Body of pancreas (tissue), 4 donors: ENCODE results near the gene LARP1.

Source experiments
- POLR2A ChIP-seq, 3 donors: fragments of 450-650 bp; IDR thresholded peaks; one replicate each; pipeline ENCODE4 v1.6.1; 2016; ENCODE audit warnings: antibody characterized with exemption in 3 of 3, mild to moderate bottlenecking in 2 of 3
- TF ChIP-seq, protein P1 (sequence below), 7 experiments: fragments of 450-650 bp in 4 of 7; fragments of 200-600 bp in 3 of 7; sonication (generic) in 3 of 7; IDR thresholded peaks; one replicate each; pipeline ENCODE4 v1.5.1; 2016 to 2019; ENCODE audit warnings: antibody characterized with exemption in 7 of 7

DNA sequence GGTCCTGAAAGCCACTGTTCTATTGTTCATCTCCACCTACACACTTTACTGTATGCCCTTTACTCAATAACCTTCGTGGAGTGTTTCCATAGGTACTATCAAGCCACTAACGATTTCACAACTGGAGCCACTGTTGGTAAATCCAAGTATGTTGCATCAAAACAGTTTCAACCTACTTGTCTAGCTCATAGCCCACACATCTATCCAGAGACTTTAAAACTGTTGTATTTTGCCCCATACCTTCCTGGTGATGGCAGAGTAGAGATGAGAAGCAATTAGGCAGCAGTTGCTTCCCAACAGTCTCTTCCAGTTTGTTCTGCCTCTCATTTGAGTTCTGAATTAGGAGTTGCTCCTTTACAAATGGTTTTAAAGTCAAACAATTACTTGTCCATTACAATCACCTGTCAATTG lies 94.6 kb downstream of the LARP1 start:
- TF ChIP-seq, protein P1, sequence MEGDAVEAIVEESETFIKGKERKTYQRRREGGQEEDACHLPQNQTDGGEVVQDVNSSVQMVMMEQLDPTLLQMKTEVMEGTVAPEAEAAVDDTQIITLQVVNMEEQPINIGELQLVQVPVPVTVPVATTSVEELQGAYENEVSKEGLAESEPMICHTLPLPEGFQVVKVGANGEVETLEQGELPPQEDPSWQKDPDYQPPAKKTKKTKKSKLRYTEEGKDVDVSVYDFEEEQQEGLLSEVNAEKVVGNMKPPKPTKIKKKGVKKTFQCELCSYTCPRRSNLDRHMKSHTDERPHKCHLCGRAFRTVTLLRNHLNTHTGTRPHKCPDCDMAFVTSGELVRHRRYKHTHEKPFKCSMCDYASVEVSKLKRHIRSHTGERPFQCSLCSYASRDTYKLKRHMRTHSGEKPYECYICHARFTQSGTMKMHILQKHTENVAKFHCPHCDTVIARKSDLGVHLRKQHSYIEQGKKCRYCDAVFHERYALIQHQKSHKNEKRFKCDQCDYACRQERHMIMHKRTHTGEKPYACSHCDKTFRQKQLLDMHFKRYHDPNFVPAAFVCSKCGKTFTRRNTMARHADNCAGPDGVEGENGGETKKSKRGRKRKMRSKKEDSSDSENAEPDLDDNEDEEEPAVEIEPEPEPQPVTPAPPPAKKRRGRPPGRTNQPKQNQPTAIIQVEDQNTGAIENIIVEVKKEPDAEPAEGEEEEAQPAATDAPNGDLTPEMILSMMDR (IDR thresholded peaks at IDR 0.05): no peak
- no peak for TF ChIP-seq POLR2A (IDR thresholded peaks at IDR 0.05)
